Dedifferentiated amniotic fluid mesenchymal stem cell (primary cell): ENCODE measurements around the gene COL5A2.

Experiments used
- DNase-seq: peaks from one replicate; pipeline ENCODE4 v3.0.0-alpha.2; 2016; ENCODE audit errors: extremely low spot score

Gene COL5A2

DNA sequence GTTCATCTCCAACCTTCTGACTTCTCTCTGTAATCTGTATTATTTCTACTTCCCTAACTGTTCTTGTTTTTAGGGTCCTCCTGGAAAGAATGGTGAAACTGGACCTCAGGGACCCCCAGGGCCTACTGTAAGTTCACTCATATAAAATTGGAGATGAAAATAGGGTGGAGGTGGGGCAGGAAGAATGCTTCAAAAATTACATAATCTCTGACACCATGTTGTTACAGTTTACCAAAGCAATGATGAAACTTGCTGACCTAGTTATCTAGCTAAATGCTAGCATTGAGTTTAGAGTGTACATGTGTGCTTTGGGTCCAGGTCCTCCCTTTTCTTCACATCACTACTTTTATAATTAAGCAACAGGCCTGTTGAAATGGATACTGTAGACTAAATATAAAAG lies 182.3 kb downstream of the COL5A2 start:
- DNase-seq = no peak

DNA sequence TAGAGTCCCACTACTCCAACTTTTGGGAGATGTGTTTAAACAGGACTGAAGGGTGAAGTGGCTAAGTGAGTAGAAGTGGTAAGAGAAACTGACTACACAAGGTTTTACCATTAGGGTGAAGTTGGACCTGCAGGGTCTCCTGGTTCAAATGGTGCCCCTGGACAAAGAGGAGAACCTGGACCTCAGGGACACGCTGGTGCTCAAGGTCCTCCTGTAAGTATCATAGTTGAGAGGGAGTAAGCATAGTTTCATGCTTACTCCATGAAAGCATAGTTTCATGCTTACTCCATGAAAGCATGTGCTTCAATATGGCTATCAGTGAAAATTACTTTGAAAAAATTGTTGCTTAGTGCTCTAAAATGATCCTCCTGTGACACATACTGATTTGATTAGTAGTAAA lies 186.3 kb downstream of the COL5A2 start:
- DNase-seq = no peak

DNA sequence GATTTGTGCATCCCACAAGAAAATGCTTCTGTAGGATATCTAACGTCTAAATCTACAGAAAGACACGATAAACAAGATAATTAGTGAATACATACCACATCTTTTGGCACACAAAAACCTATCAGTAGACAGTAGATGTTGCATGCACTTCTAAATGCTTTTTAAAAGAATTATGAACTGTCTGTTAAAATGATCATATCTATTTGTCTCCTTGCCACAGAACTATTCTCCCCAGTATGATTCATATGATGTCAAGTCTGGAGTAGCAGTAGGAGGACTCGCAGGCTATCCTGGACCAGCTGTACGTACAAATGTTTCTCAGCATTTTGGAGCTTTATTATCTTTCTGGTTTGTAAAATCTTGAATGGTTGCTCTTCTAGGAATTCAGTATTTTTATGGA lies 192.7 kb downstream of the COL5A2 start:
- DNase-seq = no peak

DNA sequence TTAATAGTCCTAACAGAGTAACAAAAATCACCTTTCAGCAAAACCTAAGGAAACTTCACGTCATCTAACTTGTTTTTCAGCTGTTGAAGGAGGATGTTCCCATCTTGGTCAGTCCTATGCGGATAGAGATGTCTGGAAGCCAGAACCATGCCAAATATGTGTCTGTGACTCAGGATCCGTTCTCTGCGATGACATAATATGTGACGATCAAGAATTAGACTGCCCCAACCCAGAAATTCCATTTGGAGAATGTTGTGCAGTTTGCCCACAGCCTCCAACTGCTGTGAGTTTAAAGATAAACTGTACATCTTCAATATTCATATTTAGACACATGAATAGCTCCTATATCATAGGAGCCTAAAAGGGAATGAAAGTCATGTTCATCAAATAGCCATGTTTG lies 194.9 kb downstream of the COL5A2 start:
- DNase-seq = peak; percentile 78

DNA sequence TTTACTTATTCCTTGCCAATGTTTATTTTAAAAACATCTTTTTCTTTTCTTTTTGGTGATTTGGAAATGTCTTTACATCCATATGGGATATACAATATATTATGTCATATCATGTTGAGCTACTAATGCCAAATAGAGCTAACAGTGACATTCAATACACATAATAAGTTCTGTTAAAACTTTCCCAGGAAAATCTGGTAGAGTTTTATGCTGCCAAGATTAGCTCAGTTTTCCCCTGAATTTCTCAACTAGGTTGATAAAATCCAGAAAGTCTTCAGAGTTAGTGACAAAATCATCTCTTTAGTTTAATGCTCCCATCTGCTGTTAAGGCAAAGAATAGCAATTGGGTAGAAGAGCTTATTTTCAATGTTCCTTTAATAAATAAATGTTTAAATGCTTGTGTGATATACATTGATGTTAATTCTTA lies 195.5 kb downstream of the COL5A2 start:
- DNase-seq = peak; percentile 75

DNA sequence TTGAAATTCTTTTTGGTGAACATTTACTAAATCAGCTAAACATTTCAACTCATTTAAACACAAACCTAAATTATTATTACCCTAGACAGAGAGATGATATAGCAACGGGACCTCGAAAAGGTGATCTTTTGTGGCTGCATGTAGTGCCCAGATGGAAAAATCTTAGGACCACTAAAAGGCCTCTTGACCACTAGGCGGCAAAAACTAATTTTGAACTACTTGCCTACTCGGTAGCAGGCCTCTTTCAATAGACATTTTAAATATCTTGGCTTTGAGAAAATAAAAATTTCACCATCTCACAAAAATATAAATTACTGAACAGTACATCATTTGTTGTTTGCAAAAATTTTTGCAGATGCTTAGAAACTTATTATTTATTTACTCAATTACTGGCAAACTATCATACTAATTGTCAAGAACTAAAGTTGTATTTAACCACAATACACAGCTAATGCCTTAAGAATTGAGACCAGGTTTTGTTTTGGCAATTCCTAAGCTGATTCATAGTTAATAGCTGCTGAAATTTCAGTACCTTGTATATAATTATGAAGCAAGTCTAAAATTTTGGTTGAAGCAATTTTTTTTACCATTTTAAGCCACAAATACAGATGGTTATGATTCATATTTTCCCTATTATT lies 196.0 kb downstream of the COL5A2 start:
- peak; percentile 77 for DNase-seq
